GM18870 (cell line): ENCODE data around the gene GDF9.

Source experiments
- ATAC-seq: cut with Tn5 transposase; IDR thresholded peaks from one replicate; pipeline ENCODE4 v1.9.1; 2021; ENCODE audit warnings: moderate library complexity; ENCODE audit not compliant: unreplicated experiment

Gene GDF9

DNA sequence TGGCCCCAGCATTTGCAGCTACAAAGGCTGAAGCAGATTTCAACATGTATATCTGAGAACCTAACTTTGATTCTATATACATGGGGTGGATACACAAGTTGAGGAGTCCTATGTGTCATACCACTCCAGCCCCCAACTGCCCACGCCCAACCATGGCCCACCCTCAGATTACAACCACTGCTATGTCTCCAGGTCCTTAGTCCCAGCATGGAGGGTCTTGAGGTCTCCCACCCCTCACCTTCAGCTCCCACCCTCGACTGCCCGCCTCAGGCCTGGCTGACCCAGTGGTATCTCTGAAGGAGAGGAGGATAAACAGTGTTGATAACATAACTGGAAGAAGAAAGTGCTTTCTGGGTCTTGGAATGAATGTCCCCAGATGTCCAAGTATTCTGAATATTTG lies 44.9 kb downstream of the GDF9 start:
- ATAC-seq = no peak

DNA sequence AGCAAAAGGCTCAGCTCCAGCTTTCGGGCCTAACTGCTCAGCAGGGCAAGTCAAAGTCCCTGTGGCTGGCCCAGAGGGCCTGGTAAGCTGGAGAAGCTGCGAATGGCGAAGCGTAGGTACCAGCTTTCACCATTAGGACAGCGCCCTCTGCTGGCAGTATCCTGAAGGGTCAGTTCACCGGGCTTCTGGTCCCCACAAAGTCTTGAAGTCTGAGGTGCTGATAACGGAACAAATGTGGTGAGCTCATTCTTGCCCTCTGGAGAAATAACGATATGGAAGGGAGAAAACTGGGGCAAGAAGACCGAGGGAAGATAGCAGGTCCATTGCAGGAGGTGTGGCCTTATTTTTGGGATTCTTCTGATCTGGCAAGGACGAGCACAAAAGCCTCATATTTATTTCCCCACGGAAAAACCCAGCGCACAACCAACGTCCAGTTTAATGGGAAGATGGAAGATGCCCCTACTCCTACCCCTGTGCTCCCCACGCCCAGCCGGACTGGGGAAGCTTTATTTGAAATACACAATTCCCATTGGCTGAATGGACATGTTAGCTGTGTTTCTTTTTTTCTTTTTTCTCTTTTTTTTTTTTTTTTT lies 46.0 kb downstream of the GDF9 start:
- ATAC-seq = peak; percentile 70

DNA sequence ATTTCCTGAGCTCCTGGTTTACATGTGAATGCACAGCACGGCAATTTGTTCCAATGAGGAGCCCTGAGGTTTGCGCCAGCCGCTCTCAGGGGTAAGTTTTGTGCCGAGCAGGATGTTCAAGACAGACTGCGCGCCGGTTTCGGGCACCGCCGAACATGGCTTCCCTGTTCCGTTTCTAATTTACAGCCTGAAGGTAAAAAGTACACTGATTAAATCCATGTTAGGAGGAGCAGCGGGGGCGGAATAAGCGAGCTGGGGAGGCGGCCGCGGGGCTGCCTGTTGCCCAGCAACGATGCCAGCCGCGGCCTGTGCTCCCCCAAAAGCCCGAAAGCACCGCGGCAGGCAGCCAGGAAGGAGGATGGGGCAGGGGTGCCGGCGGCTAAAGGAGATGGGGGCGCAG lies 46.8 kb downstream of the GDF9 start:
- ATAC-seq = no peak

DNA sequence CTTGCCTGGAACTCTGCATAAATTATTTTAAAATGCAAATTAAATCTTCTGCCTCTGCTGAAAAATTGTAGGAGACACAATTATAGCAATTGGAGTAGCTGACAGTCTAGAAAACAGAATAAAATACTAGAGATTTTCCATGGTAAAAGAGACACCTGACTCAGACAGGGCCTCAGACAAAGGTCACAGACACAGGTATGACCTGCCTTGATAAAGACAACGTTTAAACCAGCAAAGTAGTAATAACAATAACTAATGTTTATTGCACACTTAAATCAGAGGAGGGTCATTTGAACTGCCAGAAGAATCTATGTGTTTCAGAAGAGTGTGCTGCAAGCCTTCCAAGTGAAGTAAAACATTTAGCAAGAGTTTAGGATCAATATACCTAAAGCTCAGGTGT lies 49.3 kb downstream of the GDF9 start:
- no peak for ATAC-seq

DNA sequence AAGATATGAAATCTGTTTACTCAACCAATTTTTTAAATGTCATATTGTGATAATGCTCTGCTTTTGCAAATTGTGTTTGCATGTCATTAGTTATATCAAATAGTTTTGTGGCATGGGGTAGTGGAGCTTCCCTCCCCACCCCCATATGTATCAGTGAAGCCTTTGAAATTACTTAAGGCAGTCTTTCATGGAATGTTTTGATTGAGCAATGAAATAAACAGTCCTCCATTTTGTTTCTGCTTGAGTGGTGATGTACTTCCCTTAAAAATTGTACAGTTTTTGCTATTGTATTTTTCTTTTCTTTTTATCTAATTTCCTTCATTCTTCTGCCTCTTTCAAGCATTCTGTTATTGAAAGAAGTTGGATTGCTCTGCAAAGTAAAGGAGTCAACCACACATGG lies 49.7 kb downstream of the GDF9 start:
- ATAC-seq = no peak

DNA sequence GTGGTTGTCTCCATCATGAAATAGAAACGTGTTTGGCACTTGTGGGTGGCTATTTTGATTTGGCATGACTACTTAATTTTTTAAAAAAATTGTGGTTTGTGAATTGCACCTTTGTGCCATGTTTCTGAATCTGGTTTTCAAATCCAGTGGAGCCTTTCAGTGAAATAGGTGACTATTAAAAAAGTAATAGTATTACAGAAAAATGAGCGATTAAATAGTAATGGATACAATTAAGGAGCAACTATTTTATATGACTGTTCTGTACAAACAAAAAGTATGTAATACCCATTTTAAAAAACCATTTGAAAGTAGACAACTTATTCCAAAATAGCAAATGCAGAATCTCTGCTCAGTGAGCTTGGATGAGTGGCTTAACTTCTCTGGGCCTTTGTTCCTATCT lies 50.2 kb downstream of the GDF9 start:
- no peak for ATAC-seq

DNA sequence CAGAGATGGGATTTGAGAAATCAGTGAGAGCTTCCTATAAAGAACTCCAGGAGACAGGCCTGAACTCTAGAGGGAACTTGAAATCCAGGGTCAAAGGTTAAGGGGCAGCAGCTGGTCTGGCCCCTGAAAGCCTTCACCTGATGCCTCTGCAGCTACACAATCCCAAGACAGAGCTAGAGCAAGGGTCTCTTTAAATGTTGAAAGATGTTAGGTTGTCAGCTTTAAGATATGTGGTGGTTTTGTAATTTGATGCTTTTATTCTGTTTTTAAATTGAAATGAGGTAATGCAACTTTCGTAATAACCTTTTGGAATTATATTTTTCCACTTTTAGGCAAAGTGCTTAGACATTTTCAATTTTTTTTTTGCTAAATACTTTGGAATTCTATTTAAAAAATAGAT lies 50.8 kb downstream of the GDF9 start:
- ATAC-seq = no peak

DNA sequence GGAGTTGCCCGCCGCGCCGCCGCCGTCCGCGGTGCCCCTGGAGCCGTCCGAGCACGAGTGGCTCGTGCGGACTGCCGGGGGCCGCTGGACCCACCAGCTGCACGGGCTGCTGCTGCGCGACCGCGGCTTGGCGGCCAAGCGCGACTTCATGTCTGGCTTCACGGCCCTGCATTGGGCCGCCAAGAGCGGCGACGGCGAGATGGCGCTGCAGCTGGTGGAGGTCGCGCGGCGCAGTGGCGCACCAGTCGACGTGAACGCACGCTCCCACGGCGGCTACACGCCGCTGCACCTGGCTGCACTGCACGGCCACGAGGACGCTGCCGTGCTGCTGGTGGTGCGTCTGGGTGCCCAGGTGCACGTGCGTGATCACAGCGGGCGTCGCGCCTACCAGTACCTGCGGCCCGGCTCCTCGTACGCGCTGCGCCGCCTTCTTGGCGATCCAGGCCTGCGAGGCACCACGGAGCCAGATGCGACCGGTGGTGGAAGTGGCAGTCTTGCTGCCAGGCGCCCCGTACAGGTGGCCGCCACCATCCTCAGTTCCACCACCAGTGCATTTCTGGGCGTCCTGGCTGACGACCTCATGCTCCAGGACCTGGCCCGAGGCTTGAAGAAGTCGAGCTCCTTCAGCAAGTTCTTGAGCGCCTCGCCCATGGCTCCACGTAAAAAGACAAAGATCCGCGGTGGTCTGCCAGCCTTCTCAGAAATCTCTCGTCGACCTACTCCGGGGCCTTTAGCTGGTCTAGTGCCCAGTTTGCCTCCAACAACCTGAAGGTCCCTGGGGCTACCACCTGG lies 51.6 kb downstream of the GDF9 start:
- ATAC-seq = no peak

DNA sequence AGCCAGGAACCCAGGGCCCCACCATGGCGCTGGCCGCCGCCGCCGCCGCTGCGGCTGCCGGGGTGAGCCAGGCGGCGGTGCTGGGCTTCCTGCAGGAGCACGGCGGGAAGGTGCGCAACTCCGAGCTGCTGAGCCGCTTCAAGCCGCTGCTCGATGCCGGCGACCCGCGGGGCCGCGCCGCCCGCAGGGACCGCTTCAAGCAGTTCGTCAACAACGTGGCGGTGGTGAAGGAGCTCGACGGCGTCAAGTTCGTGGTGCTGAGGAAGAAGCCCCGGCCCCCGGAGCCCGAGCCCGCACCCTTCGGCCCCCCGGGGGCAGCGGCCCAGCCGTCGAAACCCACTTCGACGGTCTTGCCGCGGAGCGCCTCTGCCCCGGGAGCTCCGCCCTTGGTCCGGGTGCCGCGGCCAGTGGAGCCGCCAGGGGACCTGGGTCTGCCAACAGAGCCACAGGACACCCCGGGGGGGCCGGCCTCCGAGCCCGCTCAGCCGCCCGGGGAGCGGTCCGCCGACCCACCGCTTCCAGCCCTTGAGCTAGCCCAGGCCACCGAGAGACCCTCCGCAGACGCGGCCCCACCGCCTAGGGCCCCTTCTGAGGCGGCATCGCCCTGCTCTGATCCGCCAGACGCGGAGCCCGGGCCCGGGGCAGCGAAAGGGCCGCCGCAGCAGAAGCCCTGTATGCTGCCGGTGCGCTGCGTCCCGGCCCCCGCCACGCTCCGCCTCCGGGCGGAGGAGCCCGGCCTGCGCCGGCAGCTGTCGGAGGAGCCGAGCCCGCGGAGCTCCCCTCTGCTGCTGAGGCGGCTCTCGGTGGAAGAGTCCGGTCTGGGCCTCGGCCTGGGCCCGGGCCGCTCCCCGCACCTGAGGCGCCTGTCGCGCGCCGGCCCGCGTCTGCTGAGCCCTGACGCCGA lies 52.4 kb downstream of the GDF9 start:
- ATAC-seq = no peak

DNA sequence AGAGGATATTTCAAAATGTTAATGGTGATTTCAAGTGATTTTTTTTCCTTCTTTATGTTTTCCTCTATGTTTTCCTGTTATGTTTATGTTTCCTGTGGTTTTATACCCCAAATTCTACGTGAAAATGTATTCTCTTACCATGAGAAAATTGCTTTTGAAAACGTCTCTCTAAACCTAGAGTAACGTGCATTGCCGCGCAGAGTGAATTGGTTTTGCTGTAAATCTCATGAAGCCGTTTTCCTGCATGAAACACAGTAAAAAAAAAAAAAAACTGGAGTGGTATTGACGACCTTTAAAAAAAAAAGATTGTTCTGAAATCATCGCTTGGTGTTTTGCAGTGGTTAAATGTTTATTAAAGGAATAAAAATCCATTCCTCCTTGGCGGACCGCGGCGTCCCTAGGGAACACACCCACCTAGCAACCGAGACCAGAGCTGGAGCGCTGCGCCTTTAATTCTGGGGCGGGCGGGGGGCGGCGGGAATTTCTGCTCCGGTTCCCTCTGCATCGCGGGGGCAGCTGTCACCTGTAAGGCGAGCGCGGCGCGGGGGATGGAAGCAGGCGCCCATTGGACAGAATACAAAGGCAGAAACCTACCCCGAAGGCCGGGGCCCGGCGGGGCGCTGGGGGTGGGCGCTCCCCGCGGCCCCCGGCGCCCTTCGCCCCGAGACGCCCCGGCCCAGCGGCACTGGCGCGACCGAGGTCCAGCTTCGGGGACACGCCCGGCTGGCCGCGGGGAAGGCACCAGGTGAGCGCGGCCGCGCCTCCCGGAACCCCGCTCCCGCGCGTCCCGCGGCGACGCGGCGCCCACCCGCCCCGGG lies 53.3 kb downstream of the GDF9 start, which contains the start of gene SOWAHA:
SOWAHA (plus strand) TSS at position 522 of the 818 bp plus-strand sequence. CDS start 320 bp downstream, outside the sequence.
- no peak for ATAC-seq

DNA sequence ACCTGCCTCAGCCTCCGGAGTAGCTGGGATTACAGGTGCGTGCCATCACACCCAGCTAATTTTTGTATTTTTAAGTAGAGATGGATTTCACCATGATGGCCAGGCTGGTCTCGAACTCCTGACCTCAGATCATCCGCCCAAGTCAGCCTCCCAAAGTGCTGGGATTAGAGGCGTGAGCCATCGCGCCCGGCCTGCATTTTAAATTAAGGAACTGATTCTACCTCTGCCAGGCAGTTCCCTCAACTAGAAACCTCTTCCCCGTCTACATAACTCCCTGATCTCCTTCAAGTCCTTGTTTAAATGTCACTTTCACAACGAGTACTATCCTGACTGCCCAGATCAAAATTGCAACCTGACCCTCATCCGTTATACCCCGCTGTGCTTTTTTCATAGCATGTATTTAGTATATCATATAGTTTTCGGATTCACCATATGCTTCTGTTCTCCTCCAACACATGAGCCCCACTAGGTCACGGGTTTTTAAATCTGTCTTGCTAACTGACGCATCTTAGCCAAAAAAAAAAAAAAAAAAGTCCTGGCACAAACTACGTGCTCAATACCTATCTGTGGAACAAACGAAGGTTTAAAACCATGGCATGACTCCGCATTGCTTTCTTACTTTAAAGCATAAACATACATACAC lies 54.0 kb downstream of the GDF9 start:
- no peak for ATAC-seq
